Stimulated activated naive B cell treated with anti-CD40 and anti-IgM and Interleukin-4, amounts not matched to agents 10 μg/mL and 1 μg/mL and 100 μg/mL, for 72 hours (primary cell): Measurements from ENCODE around the gene NOP10.

Experiments
- ATAC-seq, 2 donors: fragments of 150-1000 bp; cut with Tn5 transposase; replicated peaks; 2 replicates each; pipeline ENCODE4 v1.10.0; 2021; ENCODE audit warnings: moderate library complexity in 1 of 2
- DNase-seq: peaks from one replicate; pipeline ENCODE4 v3.0.0; 2021
- H3K27ac Mint-ChIP-seq: one replicate; pipeline ENCODE4 v1.8.0; 2022; ENCODE audit warnings: mild to moderate bottlenecking, mixed read lengths
- H3K27me3 Mint-ChIP-seq, 2 donors: one replicate each; pipeline ENCODE4 v1.8.0; 2022; ENCODE audit warnings: mixed read lengths in 2 of 2
- H3K36me3 Mint-ChIP-seq, 2 donors: one replicate each; pipeline ENCODE4 v1.8.0; 2022; ENCODE audit warnings: mixed read lengths in 2 of 2, mild to moderate bottlenecking in 1 of 2
- H3K4me1 Mint-ChIP-seq, 2 donors: one replicate each; pipeline ENCODE4 v1.8.0; 2022; ENCODE audit warnings: mixed read lengths in 2 of 2, mild to moderate bottlenecking in 1 of 2
- H3K4me3 Mint-ChIP-seq, 2 donors: one replicate each; pipeline ENCODE4 v1.8.0; 2022; ENCODE audit warnings: mild to moderate bottlenecking in 2 of 2, mixed read lengths in 2 of 2, moderate library complexity in 1 of 2
- H3K9me3 Mint-ChIP-seq, 2 donors: one replicate each; pipeline ENCODE4 v1.8.0; 2022; ENCODE audit warnings: mixed read lengths in 2 of 2, mild to moderate bottlenecking in 1 of 2

NOP10 gene

DNA sequence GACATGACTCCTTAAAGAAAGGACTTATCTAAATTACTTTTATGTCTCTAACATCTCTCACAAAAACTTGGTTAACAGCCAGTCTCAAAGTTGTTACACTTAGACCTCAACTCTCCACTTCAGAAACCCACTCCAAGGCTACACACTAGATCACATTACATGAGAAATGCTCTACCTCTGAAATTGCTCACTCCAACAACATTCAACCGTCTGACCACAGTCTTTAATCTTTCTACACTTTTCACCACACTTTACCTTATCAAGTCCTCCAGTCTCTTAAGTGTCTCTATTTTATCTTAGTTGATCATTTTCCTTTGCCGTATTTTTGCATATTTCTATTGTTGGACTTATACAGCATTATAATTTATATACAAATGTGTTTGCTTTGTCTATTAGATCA, 11.1 kb downstream of the NOP10 start:
- no peaks in the 10 kb centered on the region for H3K27me3 Mint-ChIP-seq
- H3K27ac Mint-ChIP-seq: peak overlapping the region; percentile 7
- DNase-seq (no peak), ATAC-seq (no peak)
- peaks cover 32 to 78% of the 10 kb centered on the region in 2 donors for H3K4me1 Mint-ChIP-seq
- peaks cover 4 to 23% of the 10 kb centered on the region in 2 donors for H3K36me3 Mint-ChIP-seq
- H3K9me3 Mint-ChIP-seq: no peaks in the 10 kb centered on the region
- H3K4me3 Mint-ChIP-seq: peak overlapping the region; percentile 0 to 22

DNA sequence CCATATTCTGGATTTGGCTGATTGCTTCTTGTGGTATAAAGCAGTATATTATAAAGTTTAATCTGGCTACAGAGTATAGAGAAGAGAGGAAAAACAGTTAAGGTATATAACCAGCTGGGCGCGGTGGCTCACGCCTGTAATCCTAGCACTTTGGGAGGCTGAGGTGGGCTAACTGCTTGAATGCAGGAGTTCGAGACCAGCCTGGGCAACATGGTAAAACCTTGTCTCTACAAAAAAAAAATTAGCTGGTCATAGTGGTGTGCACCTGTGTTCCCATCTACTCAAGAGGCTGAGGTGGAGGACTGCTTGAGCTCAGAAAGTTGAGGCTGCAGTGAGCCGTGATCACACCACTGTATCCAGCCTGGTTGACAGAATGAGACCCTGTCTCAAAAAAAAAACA, 12.7 kb downstream of the NOP10 start:
- peak overlapping the region; percentile 2 to 28 for H3K4me3 Mint-ChIP-seq

DNA sequence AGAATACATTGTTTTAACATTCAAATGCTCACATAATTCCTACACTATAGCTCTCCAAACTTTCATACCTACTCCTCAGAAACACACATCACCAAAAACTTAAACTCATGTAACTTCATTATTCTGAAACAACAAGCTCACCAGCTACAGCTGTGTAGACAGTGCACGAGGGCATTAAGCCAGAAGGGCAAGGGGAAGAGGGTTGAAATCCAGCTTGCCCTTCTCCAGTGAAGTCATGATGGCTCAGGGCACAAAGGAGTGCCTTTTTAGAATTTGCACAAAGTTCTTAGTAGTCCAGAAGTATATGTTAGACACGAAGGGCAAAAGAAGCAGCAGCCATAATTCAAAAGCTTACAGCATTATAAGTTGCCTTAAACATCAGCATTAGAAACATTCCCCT, 13.9 kb downstream of the NOP10 start:
- DNase-seq: no peak
- ATAC-seq: no peak
- H3K27ac Mint-ChIP-seq: peak overlapping the region; percentile 70
- H3K9me3 Mint-ChIP-seq: no peaks in the 10 kb centered on the region
- H3K36me3 Mint-ChIP-seq: peaks cover 4 to 20% of the 10 kb centered on the region in 2 donors
- peak overlapping the region; percentile 5 to 26 for H3K4me3 Mint-ChIP-seq
- H3K4me1 Mint-ChIP-seq: peaks cover 32 to 76% of the 10 kb centered on the region in 2 donors
- no peaks in the 10 kb centered on the region for H3K27me3 Mint-ChIP-seq

More for the DNA sequence above, 12.7 kb downstream of the NOP10 start:
- Mint-ChIP-seq H3K27me3 (no peaks in the 10 kb centered on the region), H3K4me1 (peaks cover 33 to 75% of the 10 kb centered on the region in 2 donors), H3K9me3 (no peaks in the 10 kb centered on the region), H3K36me3 (peaks cover 4 to 22% of the 10 kb centered on the region in 2 donors), H3K27ac (peak overlapping the region; percentile 80)
- ATAC-seq: no peak
- no peak for DNase-seq

DNA sequence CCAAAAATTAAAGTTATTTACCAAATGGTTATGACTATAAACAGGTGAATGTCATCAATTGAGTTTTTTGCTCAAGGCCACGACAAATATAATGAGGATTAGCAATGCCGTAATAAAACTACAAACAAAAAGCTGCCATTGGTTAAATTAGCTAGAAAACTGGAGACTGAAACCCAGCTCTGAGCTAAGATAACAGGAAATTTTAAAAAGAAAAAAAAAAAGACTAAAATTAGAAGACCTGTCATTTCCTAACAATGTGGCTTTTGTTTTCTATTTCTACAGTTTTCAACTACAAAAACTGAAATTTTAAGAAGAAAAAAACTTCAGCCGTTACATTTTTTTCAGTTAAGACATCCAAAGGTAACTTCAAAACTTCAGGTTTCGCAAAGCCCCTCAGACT, 15.0 kb downstream of the NOP10 start:
- peaks cover 6 to 20% of the 10 kb centered on the region in 2 donors for H3K36me3 Mint-ChIP-seq
- DNase-seq: no peak
- H3K9me3 Mint-ChIP-seq: peaks cover 0 to 1% of the 10 kb centered on the region in 2 donors
- peak; percentile 44 to 45 for ATAC-seq
- H3K4me1 Mint-ChIP-seq: peaks cover 31 to 76% of the 10 kb centered on the region in 2 donors
- no peaks in the 10 kb centered on the region for H3K27me3 Mint-ChIP-seq
- peak overlapping the region; percentile 26 to 36 for H3K4me3 Mint-ChIP-seq
- H3K27ac Mint-ChIP-seq: peak overlapping the region; percentile 87

DNA sequence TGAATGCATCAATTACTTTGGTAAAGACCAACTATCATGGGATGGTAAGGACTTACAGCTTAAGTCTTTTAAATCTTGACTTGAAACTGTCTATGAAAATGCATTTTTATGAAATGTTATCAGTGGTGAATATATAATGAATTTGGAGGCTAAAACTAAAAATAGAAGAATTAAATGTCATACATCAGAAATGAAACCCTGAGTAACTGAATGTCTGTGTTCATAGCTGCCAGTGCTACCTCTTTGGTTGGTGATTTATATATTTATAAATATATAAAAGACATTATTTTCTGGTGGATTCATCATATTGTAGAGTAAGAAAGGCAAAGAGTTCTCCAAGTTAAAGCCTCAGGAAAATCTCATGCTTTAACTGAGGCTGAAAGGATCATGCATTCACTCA, 17.6 kb downstream of the NOP10 start:
- no peak overlapping the region for H3K27ac Mint-ChIP-seq
- no peak for DNase-seq
- peaks cover 27 to 73% of the 10 kb centered on the region in 2 donors for H3K4me1 Mint-ChIP-seq
- no peaks in the 10 kb centered on the region for H3K27me3 Mint-ChIP-seq
- peaks cover 7 to 22% of the 10 kb centered on the region in 2 donors for H3K36me3 Mint-ChIP-seq
- H3K9me3 Mint-ChIP-seq: peaks cover 0 to 2% of the 10 kb centered on the region in 2 donors
- peak overlapping the region in 1 of 2 donors; percentile 23 for H3K4me3 Mint-ChIP-seq
- peak; percentile 32 to 47 for ATAC-seq

DNA sequence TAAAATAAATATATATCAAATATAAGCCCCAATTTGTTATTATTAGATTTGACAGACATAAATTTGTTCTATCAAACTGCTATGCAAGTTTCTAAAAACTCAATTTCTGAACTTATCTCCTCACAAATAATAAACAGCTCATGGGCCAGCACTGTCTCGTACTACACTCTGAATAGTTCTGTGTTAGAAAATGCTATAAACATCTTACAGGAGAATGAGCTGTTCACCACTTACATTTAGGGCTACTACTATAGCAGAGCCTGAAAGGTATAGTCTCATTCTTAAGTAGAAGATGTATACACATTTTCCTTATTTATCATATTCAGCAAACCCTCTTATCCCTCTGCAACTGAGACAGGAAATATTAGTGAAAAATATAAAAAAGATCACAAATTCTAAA, 18.0 kb downstream of the NOP10 start:
- no peaks in the 10 kb centered on the region for H3K27me3 Mint-ChIP-seq
- no peak for DNase-seq
- ATAC-seq: no peak
- H3K36me3 Mint-ChIP-seq: peaks cover 8 to 21% of the 10 kb centered on the region in 2 donors
- H3K4me3 Mint-ChIP-seq: peak overlapping the region; percentile 48 to 52
- peaks cover 29 to 73% of the 10 kb centered on the region in 2 donors for H3K4me1 Mint-ChIP-seq
- H3K27ac Mint-ChIP-seq: no peak overlapping the region
- peaks cover 0 to 2% of the 10 kb centered on the region in 2 donors for H3K9me3 Mint-ChIP-seq

DNA sequence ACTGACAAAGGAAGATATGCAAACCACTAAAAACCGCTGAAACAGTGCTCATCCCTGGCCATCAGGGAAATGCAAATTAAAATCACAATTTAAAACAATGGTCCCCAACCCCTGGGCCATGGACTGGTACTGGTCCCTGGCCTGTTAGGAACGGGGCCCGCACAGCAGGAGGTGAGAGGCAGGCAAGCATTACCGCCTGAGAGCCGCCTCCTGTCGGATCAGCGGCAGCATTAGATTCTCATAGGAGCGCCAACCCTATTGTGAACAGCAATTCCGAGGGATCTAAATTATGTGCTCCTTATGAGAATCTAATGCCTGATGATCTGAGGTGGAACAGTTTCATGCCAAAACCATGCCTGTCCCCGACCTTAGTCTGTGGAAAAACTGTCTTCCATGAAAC, 19.7 kb downstream of the NOP10 start:
- Mint-ChIP-seq H3K4me1 (peaks cover 29 to 73% of the 10 kb centered on the region in 2 donors), H3K4me3 (no peak overlapping the region), H3K27ac (peak overlapping the region; percentile 59), H3K36me3 (peaks cover 8 to 20% of the 10 kb centered on the region in 2 donors), H3K9me3 (peaks cover 0 to 2% of the 10 kb centered on the region in 2 donors), H3K27me3 (no peaks in the 10 kb centered on the region)
- ATAC-seq (no peak), DNase-seq (no peak)

DNA sequence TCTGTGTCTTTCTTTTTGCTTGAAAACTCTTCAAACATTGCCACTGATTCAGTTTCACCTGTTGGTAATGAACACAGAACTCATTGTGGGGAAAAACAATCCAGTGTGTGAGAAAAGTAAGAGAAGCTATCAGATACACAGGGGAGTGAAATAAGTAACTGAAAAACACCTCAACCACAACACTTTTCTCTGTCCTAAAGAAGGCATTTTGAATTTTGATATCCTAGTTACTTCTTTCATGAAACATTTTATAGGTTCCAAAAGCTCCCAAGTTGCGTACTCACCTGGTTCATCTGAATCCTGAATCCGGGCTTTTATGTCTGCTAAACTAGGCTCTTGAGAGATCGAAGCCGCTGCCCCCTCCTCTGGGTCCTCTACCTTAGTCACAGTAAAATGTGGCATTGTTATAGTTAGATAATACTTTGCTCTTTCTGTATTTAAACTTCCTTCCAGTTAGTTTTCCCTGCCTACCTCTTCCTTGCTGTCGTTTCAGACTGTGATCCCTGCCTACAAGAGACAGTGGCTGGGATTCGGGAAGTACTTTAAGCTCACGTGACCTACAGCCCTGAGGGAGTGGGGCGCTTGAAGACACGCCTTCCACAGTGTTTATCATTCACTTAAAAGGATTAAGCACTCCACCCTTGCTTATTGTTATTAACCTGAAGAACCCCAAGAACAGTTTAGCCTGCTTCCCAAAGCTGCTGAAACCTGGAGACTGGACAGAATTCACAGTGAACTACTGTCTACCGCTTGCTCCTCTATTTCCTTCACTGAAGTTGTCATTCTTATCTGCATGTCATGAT, 24.5 kb downstream of the NOP10 start:
- Mint-ChIP-seq H3K4me3 (peak overlapping the region; percentile 95 to 97), H3K4me1 (peaks cover 33 to 69% of the 10 kb centered on the region in 2 donors), H3K9me3 (peaks cover 0 to 2% of the 10 kb centered on the region in 2 donors), H3K36me3 (peaks cover 17 to 34% of the 10 kb centered on the region in 2 donors), H3K27me3 (no peaks in the 10 kb centered on the region), H3K27ac (peak overlapping the region; percentile 93)
- DNase-seq: no peak
- peak; percentile 79 for ATAC-seq

DNA sequence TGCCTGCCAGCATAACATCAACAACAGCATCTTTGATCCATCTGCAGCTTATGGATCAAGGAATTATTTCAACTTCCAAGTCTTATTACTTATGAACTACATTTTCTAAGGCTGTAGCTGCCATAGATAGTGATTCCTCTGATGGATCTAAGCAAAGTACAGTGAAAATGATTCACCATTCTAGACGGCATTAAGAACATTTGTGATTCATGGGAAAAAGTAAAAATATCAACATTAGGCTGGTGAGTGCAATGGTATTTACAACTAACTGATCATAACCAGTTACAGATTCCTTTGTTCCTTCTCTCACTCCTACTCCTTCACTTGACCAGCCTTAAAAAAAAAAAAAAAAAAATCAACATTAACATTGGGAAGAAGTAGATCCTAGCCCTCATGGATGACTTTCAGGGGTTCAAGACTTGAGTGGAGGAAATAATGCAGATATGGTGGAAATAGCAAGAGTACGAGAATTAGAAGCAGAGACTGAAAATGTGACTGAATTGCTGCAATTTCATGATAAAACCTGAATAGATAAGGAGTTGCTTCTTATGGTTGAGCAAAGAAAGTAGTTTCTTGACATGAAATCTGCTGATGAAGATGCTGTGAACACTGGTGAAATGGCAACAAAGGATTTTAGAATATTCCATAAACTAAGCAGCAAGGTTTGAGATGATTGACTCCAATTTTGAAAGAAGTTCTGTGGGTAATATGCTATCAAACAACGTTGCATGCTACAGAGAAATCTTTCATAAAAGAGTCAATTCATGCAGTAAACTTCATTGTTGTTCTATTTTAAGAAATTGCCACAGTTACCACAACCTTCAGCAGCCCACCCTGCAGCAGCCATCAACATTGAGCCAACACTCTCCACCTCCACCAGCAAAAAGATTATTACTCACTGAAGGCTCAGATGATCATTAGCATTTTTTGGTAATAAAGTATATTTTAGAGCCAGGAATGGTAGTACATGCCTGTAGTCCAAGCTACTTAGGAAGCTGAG, 28.1 kb downstream of the NOP10 start:
- peaks cover 14 to 33% of the 10 kb centered on the region in 2 donors for H3K36me3 Mint-ChIP-seq
- peaks cover 37 to 58% of the 10 kb centered on the region in 2 donors for H3K4me1 Mint-ChIP-seq

DNA sequence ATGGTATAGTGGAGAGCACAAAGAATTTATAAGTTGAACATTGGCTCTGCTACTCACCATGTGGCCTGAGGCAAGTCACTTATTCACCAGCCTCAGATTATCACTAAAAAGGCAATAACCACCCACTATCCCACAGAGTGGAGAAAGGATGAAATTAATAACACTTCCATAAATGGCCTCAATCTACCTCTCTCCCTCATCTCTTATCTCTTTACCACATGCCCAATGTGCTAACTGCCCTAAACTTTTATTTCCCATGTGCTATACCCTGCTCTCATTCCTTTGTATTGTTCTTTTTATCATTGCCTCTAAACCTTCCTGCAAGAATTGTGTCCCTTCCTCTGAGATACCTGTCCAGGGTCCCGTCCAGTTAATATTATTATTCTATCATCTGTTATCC, 31.4 kb downstream of the NOP10 start:
- peaks cover 31 to 52% of the 10 kb centered on the region in 2 donors for H3K4me1 Mint-ChIP-seq
- no peaks in the 10 kb centered on the region for H3K27me3 Mint-ChIP-seq
- no peak overlapping the region for H3K27ac Mint-ChIP-seq
- H3K9me3 Mint-ChIP-seq: no peaks in the 10 kb centered on the region
- H3K4me3 Mint-ChIP-seq: no peak overlapping the region
- ATAC-seq (no peak), DNase-seq (no peak)
- H3K36me3 Mint-ChIP-seq: peaks cover 21 to 45% of the 10 kb centered on the region in 2 donors

More for the DNA sequence above, 28.1 kb downstream of the NOP10 start:
- Mint-ChIP-seq H3K27me3 (no peaks in the 10 kb centered on the region), H3K9me3 (no peaks in the 10 kb centered on the region), H3K27ac (no peak overlapping the region), H3K4me3 (peak overlapping the region in 1 of 2 donors; percentile 23)
- DNase-seq: no peak
- ATAC-seq: no peak

DNA sequence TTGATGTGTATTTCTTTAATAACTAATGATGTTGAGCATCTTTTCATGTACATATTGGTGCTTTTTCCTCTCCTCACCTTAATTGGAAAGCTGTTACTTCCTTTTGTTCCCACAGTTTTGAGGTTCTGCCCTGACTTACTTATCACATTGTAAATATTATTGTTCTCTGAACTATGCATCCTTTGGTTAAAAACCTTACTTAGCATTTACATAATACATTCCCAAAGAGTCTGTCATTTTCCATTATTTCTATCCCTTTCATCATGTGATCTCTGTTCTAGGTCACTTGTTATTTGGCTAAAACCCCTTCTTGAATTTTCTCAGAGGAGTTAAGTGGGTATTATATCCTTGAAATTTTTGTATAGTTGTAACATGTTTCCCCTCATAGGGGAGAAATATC, 38.3 kb downstream of the NOP10 start:
- no peaks in the 10 kb centered on the region for H3K27me3 Mint-ChIP-seq
- ATAC-seq (no peak), DNase-seq (no peak)
- H3K9me3 Mint-ChIP-seq: no peaks in the 10 kb centered on the region
- H3K4me1 Mint-ChIP-seq: peaks cover 31 to 60% of the 10 kb centered on the region in 2 donors
- no peak overlapping the region for H3K4me3 Mint-ChIP-seq
- peaks cover 29 to 40% of the 10 kb centered on the region in 2 donors for H3K36me3 Mint-ChIP-seq
- H3K27ac Mint-ChIP-seq: no peak overlapping the region

DNA sequence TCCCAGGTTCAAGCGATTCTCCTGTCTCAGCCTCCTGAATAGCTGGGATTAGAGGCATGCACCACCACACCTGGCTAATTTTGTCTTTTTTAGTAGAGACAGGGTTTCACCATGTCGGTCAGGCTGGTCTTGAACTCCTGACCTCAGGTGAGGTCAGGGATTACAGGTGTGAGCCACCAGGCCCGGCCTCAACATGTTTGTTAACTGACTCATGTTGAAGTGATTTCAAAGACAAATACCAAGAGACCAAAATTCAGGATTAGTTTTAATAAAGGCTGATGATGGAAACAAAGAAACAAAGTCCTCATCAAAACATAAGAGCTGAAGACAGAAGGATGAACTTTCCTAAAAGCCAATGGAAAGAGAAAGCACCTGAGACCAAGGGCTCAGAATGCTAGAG, 41.9 kb downstream of the NOP10 start:
- Mint-ChIP-seq H3K36me3 (peaks cover 20 to 36% of the 10 kb centered on the region in 2 donors), H3K27ac (peak overlapping the region; percentile 37), H3K4me1 (peaks cover 38 to 57% of the 10 kb centered on the region in 2 donors), H3K4me3 (no peak overlapping the region), H3K9me3 (no peaks in the 10 kb centered on the region), H3K27me3 (no peaks in the 10 kb centered on the region)
- DNase-seq (no peak), ATAC-seq (no peak)

DNA sequence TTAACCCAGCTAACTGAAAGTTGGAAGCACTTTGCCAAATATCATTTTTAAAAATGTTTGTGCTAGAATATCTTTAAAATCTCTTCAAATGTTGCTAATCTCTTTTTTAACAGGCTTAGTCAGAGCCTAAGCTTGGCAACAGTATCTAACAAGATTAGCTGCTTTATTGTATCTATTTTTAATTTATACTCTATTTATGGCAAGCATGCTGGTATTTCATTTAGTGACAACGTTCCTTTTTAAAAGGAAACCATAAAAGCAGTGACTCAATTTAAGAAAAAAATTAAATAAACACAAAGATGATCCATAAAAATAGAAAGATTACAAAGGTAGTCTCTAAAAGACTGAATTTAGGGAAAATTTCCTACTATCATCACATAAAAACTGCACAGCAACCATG, 45.9 kb downstream of the NOP10 start:
- DNase-seq: no peak
- Mint-ChIP-seq H3K4me1 (peaks cover 30 to 31% of the 10 kb centered on the region in 2 donors), H3K27me3 (no peaks in the 10 kb centered on the region), H3K27ac (no peak overlapping the region), H3K9me3 (no peaks in the 10 kb centered on the region), H3K36me3 (peaks cover 13 to 37% of the 10 kb centered on the region in 2 donors), H3K4me3 (no peak overlapping the region)
- ATAC-seq: no peak

DNA sequence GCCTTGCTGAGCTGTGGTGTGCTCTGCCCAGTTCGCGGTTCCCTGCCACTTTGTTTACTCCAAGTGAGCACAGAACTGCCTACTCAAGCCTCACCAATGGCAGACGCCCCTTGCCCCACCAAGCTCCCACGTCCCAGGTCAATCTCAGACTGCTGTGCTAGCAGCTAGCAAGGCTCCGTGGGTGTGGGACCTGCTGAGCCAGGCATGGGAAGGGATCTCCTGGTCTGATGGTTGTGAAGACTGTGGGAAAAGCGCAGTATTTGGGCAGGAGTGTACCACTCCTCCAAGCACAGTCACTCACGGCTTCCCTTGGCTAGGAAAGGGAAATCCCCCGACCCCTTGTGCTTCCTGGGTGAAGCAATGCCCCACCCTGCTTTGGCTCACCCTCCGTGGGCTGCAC, 50.3 kb downstream of the NOP10 start:
- DNase-seq: no peak
- ATAC-seq: no peak
- Mint-ChIP-seq H3K4me1 (peaks cover 19 to 28% of the 10 kb centered on the region in 2 donors), H3K27ac (no peak overlapping the region), H3K27me3 (no peaks in the 10 kb centered on the region), H3K9me3 (peaks cover under 1 to 6% of the 10 kb centered on the region in 2 donors), H3K36me3 (peaks cover 31 to 55% of the 10 kb centered on the region in 2 donors), H3K4me3 (no peak overlapping the region)
